GM12878 (cell line): Measurements from ENCODE around the gene SRXN1. TPM values are rescaled to one million over a fixed set of nuclear protein-coding genes. Genes with fewer than 3 reads are reported as not detected.

Experiments
- ATAC-seq: fragments of 200-7000 bp; cut with Tn5 transposase; 3 replicates; pipeline ENCODE4 v1.9.1; 2020; ENCODE audit warnings: mild to moderate bottlenecking, moderate library complexity
- BruUV-seq: library from RNA; stranded (reverse); fragments of 400-500 nt; replicated peaks from 2 replicates; lab custom pipeline; 2021; lab: Mats Ljungman, UMichigan
- CTCF ChIA-PET: fragments of 300-600 bp; sonication (Branson Sonifier 250); formaldehyde crosslinking; extraction: SDS; loops from one replicate; lab custom pipeline; 2021; ENCODE audit warnings: inconsistent platforms; lab: Yijun Ruan, JAX
- POLR2A ChIA-PET: fragments of 350-600 bp; formaldehyde crosslinking; extraction: SDS; loops from one replicate; lab custom pipeline; 2021; ENCODE audit warnings: inconsistent platforms; lab: Charles Lee
- RAD21 ChIA-PET: fragments of 300-600 bp; sonication (Branson Sonifier 250); formaldehyde crosslinking; loops from one replicate; lab custom pipeline; 2023; ENCODE audit warnings: antibody characterized with exemption; ENCODE audit not compliant: unreplicated experiment; lab: Charles Lee
- SMC1A ChIA-PET: fragments of 300-600 bp; sonication (Branson Sonifier 250); formaldehyde crosslinking; loops from one replicate; lab custom pipeline; 2023; ENCODE audit not compliant: unreplicated experiment, uncharacterized antibody; lab: Charles Lee
- DNase-seq: peaks from one replicate; pipeline ENCODE4 v3.0.0-alpha.2; 2011; ENCODE audit warnings: low read depth, low spot score
- FAIRE-seq: peaks from 3 replicates; lab custom pipeline; 2011; peaks lifted over from hg19 to GRCh38; lab: Jason Lieb, UNC
- H2AFZ ChIP-seq: 2 replicates; pipeline ENCODE4 v1.6.0; 2011; ENCODE audit warnings: low read depth, low read length, control low read depth; ENCODE audit not compliant: control insufficient read depth
- H3K27ac ChIP-seq: 2 replicates; pipeline ENCODE4 v1.5.1; 2011; ENCODE audit warnings: control low read depth; ENCODE audit not compliant: control insufficient read depth, insufficient read depth
- H3K27me3 ChIP-seq, 2 experiments: replicated peaks in 1 of 2; 2 replicates each; pipeline versions ENCODE4 v1.6.0 to v1.6.1; 2011; ENCODE audit warnings: low read length in 1 of 2; ENCODE audit not compliant: control insufficient read depth in 2 of 2, insufficient read depth in 2 of 2
- H3K36me3 ChIP-seq, 2 experiments: 2 replicates each; pipeline ENCODE4 v1.5.1; 2011; ENCODE audit warnings: low read length in 1 of 2; ENCODE audit not compliant: control insufficient read depth in 2 of 2, insufficient read depth in 2 of 2
- H3K4me1 ChIP-seq: 2 replicates; pipeline ENCODE4 v1.6.1; 2011; ENCODE audit warnings: mild to moderate bottlenecking, low read length, moderate library complexity, mixed read lengths; ENCODE audit not compliant: control insufficient read depth, insufficient read depth
- H3K4me2 ChIP-seq: 2 replicates; pipeline ENCODE4 v1.6.0; 2011; ENCODE audit warnings: control low read depth; ENCODE audit not compliant: control insufficient read depth, insufficient read depth
- H3K4me3 ChIP-seq: fragments of 200-600 bp; sonication (generic); 2 replicates; pipeline ENCODE4 v1.5.1; 2016
- H3K79me2 ChIP-seq: 2 replicates; pipeline ENCODE4 v1.6.0; 2011; ENCODE audit warnings: low read length; ENCODE audit not compliant: control insufficient read depth, insufficient read depth
- H3K9ac ChIP-seq: 2 replicates; pipeline ENCODE4 v1.8.0; 2011; ENCODE audit warnings: low read length, control low read depth, mixed read lengths; ENCODE audit not compliant: control insufficient read depth, insufficient read depth
- H3K9me3 ChIP-seq: replicated peaks from 3 replicates; pipeline ENCODE4 v1.5.1; 2011; ENCODE audit warnings: mild to moderate bottlenecking, low read length; ENCODE audit not compliant: control insufficient read depth, insufficient read depth
- H4K20me1 ChIP-seq: 2 replicates; pipeline ENCODE4 v1.6.0; 2011; ENCODE audit not compliant: control insufficient read depth, insufficient read depth
- ATF7 ChIP-seq: fragments of 450-650 bp; IDR thresholded peaks from 2 replicates; pipeline ENCODE4 v1.6.1; 2016; ENCODE audit warnings: low read depth, mild to moderate bottlenecking
- BCLAF1 ChIP-seq: fragments of 450-650 bp; IDR thresholded peaks from 2 replicates; pipeline ENCODE4 v1.6.1; 2017; ENCODE audit warnings: antibody characterized with exemption, mild to moderate bottlenecking, moderate library complexity
- EED ChIP-seq: sonication (generic); IDR thresholded peaks from 2 replicates; pipeline ENCODE4 v1.6.1; 2016; ENCODE audit warnings: antibody characterized with exemption, low read depth
- EGR1 ChIP-seq, 2 experiments: IDR thresholded peaks; 1 replicate in 1 of 2; 2 replicates in 1 of 2; pipeline ENCODE4 v1.6.1; 2011 to 2012; ENCODE audit warnings: low read depth in 2 of 2, low read length in 2 of 2, borderline replicate concordance in 1 of 2, mild to moderate bottlenecking in 1 of 2, moderate library complexity in 1 of 2
- GATAD2B ChIP-seq: fragments of 450-650 bp; conservative IDR thresholded peaks from 2 replicates; pipeline ENCODE4 v1.6.1; 2017; ENCODE audit warnings: low read depth, mild to moderate bottlenecking, moderate library complexity
- IRF5 ChIP-seq: fragments of 450-650 bp; IDR thresholded peaks from 2 replicates; pipeline ENCODE4 v1.6.1; 2017; ENCODE audit warnings: borderline replicate concordance
- KAT2A ChIP-seq: conservative IDR thresholded peaks from 2 replicates; pipeline ENCODE4 v1.6.1; 2011; ENCODE audit warnings: low read depth, low read length; ENCODE audit not compliant: control insufficient read depth
- KDM1A ChIP-seq: fragments of 200-600 bp; sonication (generic); IDR thresholded peaks from 2 replicates; pipeline ENCODE4 v1.6.1; 2016; ENCODE audit warnings: borderline replicate concordance
- SUZ12 ChIP-seq: fragments of 200-600 bp; sonication (generic); IDR thresholded peaks from one replicate; pipeline ENCODE4 v1.6.1; 2018; ENCODE audit warnings: antibody characterized with exemption, mild to moderate bottlenecking; ENCODE audit not compliant: unreplicated experiment
- ZBTB33 ChIP-seq: fragments of 450-650 bp; IDR thresholded peaks from 2 replicates; pipeline ENCODE4 v1.6.1; 2017; ENCODE audit warnings: mild to moderate bottlenecking
- WGBS: methylation state at CpG from one replicate; pipeline ENCODE4 v1.1.6; 2016; ENCODE audit warnings: low lambda C conversion rate; ENCODE audit not compliant: insufficient replicate concordance, insufficient coverage; ENCODE audit errors: missing lambda C conversion rate; 5-methylcytosine and 5-hydroxymethylcytosine counted together
- in situ Hi-C: fragments of 300-500 bp; cut with MboI; formaldehyde crosslinking; loops from 9 replicates; pipeline ENCODE4 v1.14.3; 2018; ENCODE audit warnings: mixed read lengths
- intact Hi-C: fragments of 100-400 bp; cut with micrococcal nuclease; formaldehyde crosslinking; loops from one replicate; pipeline ENCODE4 v1.14.2; 2022; ENCODE audit not compliant: unreplicated experiment
- polyA plus RNA-seq, 11 experiments: library from polyadenylated mRNA; depleted of rRNA in 4 of 11; unstranded in 6 of 11; stranded (reverse) in 5 of 11; fragments of >200 nt; fragmentation: Nextera tagmentation in 4 of 11; fragmentation: Illumina TruSeq in 1 of 11; extraction: Ambion mirVana in 4 of 11; extraction: Trizol in 1 of 11; gene quantifications; 1 replicate in 1 of 11; 2 replicates in 10 of 11; pipeline versions ENCODE4 v1.2.1 to v1.2.3, GENCODE V29; 2011 to 2016; ENCODE audit warnings: inconsistent platforms in 2 of 11, missing spikeins in 2 of 11, low read depth in 1 of 11
- total RNA-seq, 4 experiments: library from RNA; depleted of rRNA in 3 of 4; stranded (reverse); fragments of >200 nt in 3 of 4; fragmentation: Illumina TruSeq in 1 of 4; extraction: Trizol in 1 of 4; gene quantifications; 2 replicates each; pipeline versions ENCODE4 v1.2.1 to v1.2.3, GENCODE V29; 2013 to 2021

The SRXN1 gene
- total and polyA plus RNA-seq, 10 of the 15 experiments (the other 5 are each of a cell fraction or from before 2014, with no cell fraction given), result 4.1 to 20.5 (median 15.6) TPM

- no TSS peak for BruUV-seq
- in situ Hi-C loops (no loop called here), intact Hi-C loops (no loop called here)
- Histone ChIP-seq H3K4me2 (no peak overlapping the region), H2AFZ (no peak overlapping the region), H3K4me3 (no peak overlapping the region), H3K36me3 (no peaks in the 10 kb centered on the region), H3K27me3 (peaks cover 0 to 3% of the 10 kb centered on the region in 2 experiments; a peak in 2 of 4 replicates), H4K20me1 (no peaks in the 10 kb centered on the region), H3K27ac (no peak overlapping the region), H3K9ac (no peak overlapping the region), H3K9me3 (peaks cover 4% of the 10 kb centered on the region), H3K4me1 (no peaks in the 10 kb centered on the region), H3K79me2 (no peaks in the 10 kb centered on the region)
- ATAC-seq (no peak), DNase-seq (no peak), FAIRE-seq (no peak)
- ChIA-PET SMC1A (interaction anchor here (0.6 kb wide), 1 partner anchor 18 kb away, joined by 3 read pairs; no protein-coding TSS in a partner anchor), POLR2A (no interaction called here), CTCF (no interaction called here), RAD21 (no interaction called here)
- no peak for TF ChIP-seq IRF5
- TF ChIP-seq EED, result no peak
- WGBS, result 2% methylated on average over 5 of the region's 5 CpGs
Observed at GRCh38 chr20:621125-621756, 31.8 kb downstream of the SRXN1 start.

GRCh38 chr20:620246-620645 is 32.8 kb downstream of the SRXN1 start:
- Histone ChIP-seq H3K27me3 (peaks cover 0 to 3% of the 10 kb centered on the region in 2 experiments; a peak in 2 of 4 replicates), H3K9ac (no peak overlapping the region), H3K27ac (no peak overlapping the region), H3K79me2 (no peaks in the 10 kb centered on the region), H3K4me3 (no peak overlapping the region), H3K9me3 (peaks cover 4% of the 10 kb centered on the region), H4K20me1 (no peaks in the 10 kb centered on the region), H3K4me1 (peaks cover 6% of the 10 kb centered on the region; the same call in 1 of the 2 replicates), H3K36me3 (no peaks in the 10 kb centered on the region), H2AFZ (no peak overlapping the region), H3K4me2 (no peak overlapping the region)
- ATAC-seq, result no peak
- 30% methylated on average over 7 of the region's 7 CpGs for WGBS
- ChIA-PET SMC1A (no interaction called here), RAD21 (no interaction called here), CTCF (no interaction called here), POLR2A (no interaction called here)
- no TSS peak for BruUV-seq
- DNase-seq, result no peak
- in situ Hi-C loops (no loop called here), intact Hi-C loops (no loop called here)
- FAIRE-seq, result no peak
- TF ChIP-seq ZBTB33, result no peak
- no peak for TF ChIP-seq EGR1 (IDR thresholded peaks at IDR 0.05; ENCODE audit: borderline replicate concordance in 1 of 2, low read depth in 2 of 2, low read length in 2 of 2)
- TF ChIP-seq ATF7, result no peak
- TF ChIP-seq KAT2A, result no peak
- no peak for TF ChIP-seq GATAD2B
- TF ChIP-seq BCLAF1, result no peak
- no peak for TF ChIP-seq SUZ12
- TF ChIP-seq KDM1A, result no peak
